D341Med (cell line): ENCODE data around the gene RAPGEF4.

ENCODE experiments used
- DNase-seq: peaks from one replicate; pipeline ENCODE4 v3.0.0; 2012; ENCODE audit warnings: low spot score

The RAPGEF4 gene

DNA sequence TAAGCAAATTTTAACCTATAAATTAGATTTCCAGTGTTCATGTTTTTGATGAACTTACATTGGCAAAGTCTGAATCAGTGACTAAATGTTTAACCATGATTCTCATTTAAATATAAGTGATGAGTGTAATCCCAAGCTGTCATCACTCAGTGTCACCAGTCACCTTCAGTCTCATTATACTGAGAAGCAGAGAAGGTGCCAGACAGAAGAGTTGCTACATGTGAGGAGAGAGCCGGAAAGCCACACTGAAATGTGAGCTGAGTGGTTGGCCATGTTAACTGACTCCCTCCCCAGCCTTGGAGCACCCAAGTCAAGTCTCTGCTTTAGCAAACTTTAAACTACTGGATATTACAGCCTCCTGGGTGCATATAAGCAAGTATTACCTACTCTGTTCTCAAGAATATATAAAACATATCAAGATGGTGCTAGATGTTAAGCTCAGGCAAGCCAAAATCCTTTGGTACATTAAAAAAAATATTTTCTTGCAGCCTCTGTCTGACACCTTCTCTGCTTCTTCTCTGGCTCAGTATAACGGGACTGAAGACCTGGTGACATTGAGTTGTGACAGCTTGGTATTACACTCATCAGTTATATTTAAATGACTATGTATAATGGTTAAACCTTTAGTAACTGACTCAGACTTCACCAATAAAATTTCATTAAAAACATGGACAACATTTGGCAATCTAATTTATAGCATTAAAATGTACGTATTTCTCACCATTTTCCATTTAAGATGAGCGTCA, 264.2 kb downstream of the RAPGEF4 start:
- DNase-seq = no peak

GRCh38 chr2:173001664-173002604, 266.3 kb downstream of the RAPGEF4 start:
- no peak for DNase-seq

DNA sequence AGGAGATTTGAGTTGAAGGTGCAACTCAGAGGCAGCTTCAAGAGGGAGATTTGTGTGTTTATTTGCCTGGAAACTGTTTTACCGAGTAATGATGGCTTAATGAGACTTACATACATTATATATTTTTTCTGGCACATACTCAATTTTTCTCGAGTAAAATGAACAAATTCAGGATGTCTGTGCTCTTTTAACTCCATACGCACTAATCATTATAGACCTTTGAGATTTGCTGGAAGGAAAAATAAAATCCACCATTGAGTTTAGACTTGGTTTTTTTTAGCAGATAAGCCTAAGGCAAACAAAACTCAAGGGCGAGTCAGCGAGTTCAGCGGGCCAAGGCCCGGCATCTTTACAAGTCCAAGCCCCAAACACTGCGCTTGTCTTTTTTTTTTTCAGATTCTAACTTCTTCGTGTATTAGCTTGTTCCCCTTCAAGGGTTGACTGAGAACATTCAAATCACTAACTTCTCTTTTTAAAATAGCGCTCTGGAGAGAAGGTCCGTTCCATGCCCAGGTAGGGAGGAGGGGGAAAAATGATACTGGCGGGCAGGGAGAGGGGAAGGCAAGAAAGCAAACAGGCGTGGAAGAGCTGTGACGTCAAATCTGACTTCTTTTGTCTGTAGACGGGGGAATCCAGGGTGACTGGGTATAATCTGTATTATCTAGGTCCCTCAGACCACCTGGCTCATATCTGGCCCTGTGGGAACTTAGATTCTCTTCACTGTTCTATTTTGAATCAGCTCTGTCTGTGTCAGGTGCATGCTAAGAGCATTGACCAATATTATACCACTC, 267.3 kb downstream of the RAPGEF4 start:
- DNase-seq = peak; percentile 64

DNA sequence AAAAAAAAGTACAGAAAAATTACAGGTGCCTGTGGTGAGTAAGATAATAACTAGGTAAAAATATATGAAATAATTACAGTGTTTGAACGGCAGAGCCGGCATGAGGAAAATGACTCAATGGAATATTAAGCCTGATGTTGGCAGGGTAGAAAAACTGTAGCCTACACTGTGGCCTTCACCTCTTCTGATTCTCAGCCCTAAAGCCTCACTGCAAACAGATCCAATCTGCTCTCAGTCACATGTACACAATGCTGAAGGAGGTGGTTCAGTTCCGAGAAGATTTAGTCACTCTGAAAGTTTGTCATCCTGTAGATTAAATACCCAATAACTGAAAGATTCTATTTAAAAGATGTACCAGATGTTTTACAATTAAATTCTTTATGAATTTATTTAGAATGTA, 273.1 kb downstream of the RAPGEF4 start:
- DNase-seq = no peak

DNA sequence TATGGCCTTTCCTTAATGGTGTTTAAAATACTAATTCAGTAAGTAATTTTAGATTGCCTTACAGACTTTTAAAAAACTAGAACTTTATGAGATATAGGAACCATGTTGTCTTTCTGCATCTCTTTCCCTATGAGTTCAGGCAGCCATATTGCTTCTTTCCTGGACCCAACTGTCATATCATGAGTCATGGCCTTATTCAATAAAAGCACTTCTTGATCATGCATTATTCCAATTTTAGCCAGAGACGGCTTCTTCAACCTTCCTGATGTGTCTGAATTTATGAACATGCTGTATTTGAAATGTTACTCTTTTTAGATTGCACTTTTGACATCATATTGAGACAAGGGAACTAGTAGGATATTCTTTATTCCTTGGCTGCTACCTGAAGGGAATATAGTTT, 274.6 kb downstream of the RAPGEF4 start:
- no peak for DNase-seq

DNA sequence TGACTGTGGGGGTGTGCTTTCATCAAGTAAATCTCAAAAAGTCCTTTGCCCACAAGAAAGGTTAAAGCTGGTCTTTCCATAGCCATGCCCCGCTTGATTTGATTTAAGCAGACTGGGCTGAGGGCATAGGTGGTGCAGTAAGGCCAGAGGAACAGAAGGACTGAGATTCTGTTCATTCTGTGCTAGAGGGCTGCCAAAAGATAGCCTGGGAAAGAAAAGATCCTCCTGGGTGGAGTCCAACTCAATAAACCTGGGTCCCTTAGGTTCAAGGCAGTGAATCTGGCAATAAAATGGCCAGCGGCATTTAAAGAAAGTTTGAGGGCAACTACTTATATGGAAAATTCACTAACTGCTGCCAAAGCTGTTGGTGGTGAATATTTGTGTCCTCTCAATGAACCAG, 280.8 kb downstream of the RAPGEF4 start:
- no peak for DNase-seq

- peak; percentile 36 for DNase-seq
These were observed 282.2 kb downstream of the RAPGEF4 start for GRCh38 chr2:173017646-173018420.

GRCh38 chr2:173019755-173020154, 284.1 kb downstream of the RAPGEF4 start:
- DNase-seq = no peak

- peak; percentile 58 for DNase-seq
These were observed 286.3 kb downstream of the RAPGEF4 start for GRCh38 chr2:173021939-173022371.

DNA sequence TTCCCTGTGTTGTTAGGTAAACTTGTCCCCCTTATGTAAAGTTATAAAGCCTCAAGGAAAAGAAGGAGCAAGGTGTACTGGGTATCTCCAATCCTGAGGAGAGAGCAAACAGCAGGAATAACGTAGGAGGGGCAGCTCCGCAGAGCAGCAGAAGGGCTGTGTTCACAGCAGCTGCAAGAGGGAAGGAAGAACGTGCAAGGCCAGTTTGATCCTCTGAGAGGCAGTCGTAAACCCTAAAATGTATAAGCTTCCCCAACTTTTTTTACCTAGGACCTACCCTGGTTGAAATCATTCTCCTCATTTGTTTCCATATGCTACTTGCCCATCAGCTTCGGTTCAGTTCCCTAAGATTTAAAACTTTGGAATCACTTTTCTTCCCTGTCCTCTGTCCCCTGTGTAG, 288.1 kb downstream of the RAPGEF4 start:
- DNase-seq = no peak

- no peak for DNase-seq
These were observed 290.8 kb downstream of the RAPGEF4 start for GRCh38 chr2:173026479-173026878.

GRCh38 chr2:173027181-173028128, 291.8 kb downstream of the RAPGEF4 start:
- DNase-seq = peak; percentile 67

DNA sequence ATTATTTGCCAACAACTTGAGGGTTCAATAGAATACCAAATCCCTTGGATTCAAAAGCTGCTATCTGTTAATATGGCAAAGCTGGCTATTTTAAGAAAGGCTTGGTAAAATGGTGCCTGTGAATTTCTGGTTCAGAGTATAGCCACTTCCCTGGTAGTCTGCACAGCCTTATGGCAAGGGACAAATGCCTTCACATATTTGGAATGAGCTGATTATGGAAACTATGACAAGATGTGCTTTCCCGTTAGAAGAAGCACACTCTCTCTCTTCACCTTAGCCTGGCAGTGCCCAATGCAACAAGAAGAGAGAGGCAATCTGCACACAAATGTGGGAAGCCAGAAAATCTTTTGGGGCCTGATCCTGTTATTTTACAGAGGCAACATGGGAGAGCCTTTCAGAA, 292.5 kb downstream of the RAPGEF4 start:
- no peak for DNase-seq

GRCh38 chr2:173028671-173029070, 293.0 kb downstream of the RAPGEF4 start:
- no peak for DNase-seq

DNA sequence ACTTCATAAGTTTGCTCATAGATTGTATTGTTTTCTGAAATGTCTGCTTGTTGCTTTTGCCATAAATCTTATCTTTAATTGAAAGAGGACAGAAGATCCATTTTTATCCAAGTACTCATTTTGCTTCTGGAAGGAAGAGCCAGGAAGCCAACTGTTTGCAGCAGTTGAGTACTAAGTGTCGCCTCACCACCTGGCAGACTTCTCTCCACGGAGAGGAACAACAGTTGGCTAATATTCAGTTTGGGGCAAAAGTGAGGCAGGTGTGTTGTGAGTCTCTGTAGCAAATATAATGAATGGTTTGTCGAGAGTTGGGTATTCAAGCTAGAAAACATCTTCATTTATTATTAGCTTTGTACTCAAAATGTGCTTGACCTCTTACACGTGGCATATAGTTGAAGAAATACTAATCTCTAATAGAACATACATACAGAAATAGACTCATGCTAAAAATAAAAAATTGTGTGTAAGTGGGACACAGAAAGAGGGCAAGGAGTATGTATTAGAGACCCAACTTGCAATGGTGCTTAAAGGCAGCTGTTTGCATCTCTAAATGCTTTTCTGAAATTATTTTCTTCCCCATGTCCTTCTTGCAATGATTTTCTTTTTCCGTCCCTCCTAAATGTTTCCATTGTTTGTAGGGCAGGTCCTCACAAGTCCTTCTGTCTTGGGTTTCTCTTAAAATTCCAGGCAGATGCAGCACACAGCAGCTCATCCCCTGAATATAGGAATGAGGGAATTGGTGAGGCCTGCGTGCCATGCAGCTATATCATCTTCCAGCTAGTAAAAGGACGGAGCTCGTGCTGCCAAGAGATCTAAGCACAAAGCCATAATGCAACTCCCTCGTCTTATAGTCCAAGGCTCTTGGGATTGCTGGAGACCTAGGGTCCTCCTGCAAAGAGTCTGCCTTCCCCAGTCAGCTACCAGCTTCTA, 295.2 kb downstream of the RAPGEF4 start:
- no peak for DNase-seq

GRCh38 chr2:173032032-173032431, 296.4 kb downstream of the RAPGEF4 start:
- DNase-seq = no peak

DNA sequence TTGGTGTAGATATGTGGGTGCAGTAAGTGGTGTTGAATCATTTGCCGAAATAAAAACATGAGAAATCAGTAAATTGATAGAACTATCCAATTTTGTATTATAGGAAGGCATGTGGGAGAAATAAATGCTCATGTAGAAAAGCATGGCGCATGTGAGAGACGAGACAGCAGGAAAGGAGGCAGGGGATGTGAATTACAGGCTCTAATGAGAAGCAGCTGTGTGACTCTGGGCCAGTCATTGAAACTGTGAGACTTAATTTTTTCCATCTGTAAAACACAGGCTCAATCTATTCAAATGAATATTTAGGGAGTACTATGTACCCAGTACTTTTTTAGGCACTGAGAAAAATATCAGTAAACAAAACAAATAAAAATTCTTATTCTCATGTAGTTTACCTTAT, 297.4 kb downstream of the RAPGEF4 start:
- no peak for DNase-seq

- DNase-seq = no peak
These were observed 298.5 kb downstream of the RAPGEF4 start for GRCh38 chr2:173034143-173034542.
